A549 (cell line): Measurements from ENCODE around the gene CC2D1A.

Source experiments
- CEBPB ChIP-seq, 2 experiments: fragments of >200 bp in 1 of 2; sonication (Bioruptor Twin) in 1 of 2; formaldehyde crosslinking in 1 of 2; IDR thresholded peaks; 2 replicates each; pipeline ENCODE4 v1.6.1; 2012 to 2016
- CTCF ChIP-seq: fragments of >200 bp; sonication (Bioruptor Twin); formaldehyde crosslinking; IDR thresholded peaks from 3 replicates; pipeline ENCODE4 v1.5.1; 2016

- no peak for TF ChIP-seq CTCF
- TF ChIP-seq CEBPB (IDR thresholded peaks at IDR 0.05), result no peak
Measured at GRCh38 chr19:13864046-13864666, 41.8 kb upstream of the CC2D1A start.
